ENCODE data around the gene IGF2R.

Gene IGF2R

DNA sequence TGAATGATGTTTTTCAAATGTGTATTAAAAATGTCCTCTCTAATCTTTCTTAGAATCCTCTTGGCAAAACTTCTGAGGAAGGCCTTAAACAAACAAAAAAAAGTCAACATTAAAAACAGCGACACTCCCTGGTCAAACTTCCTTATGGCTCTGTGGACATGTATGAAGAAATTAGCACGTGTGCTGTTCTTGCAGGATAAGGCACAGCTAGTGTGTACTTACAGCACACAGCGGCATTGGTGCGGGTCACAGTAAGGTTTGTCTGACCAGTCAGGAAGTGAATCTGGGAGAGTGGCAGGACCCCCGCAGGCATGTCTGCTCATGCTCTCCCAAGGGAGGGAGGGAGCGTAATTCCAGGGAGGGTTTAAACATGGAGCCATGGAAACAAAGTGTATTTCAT lies 191.6 kb downstream of the IGF2R start:
- no peak for DNase-seq
